NCI-H2081 (cell line): ENCODE results near the gene MYO5B.
A peak's percentile ranks its signal among the peaks of the same experiment; 100 is the strongest.
"Not testable (repeated sequence)": the region's sequence is repeated elsewhere in the genome, so short reads cannot be mapped to it uniquely, and the experiment has no call there.

ENCODE experiments used
- DNase-seq, 2 experiments: peaks; one replicate each; lab custom pipeline; 2025; lab: John Stamatoyannopoulos, UW

MYO5B gene

GRCh38 chr18:49854681-49855080, 340.3 kb downstream of the MYO5B start:
- no peak for DNase-seq

GRCh38 chr18:49853436-49853835, 341.5 kb downstream of the MYO5B start:
- DNase-seq: no peak

GRCh38 chr18:49853011-49853410, 341.9 kb downstream of the MYO5B start:
- DNase-seq: no peak

GRCh38 chr18:49851624-49852023, 343.3 kb downstream of the MYO5B start:
- DNase-seq: no peak

GRCh38 chr18:49850636-49851035, 344.3 kb downstream of the MYO5B start:
- no peak for DNase-seq

- DNase-seq: peak; percentile 33 to 41
Observed at GRCh38 chr18:49849331-49850217, 345.4 kb downstream of the MYO5B start.

- no peak for DNase-seq
Observed at GRCh38 chr18:49848115-49848514, 346.8 kb downstream of the MYO5B start.

GRCh38 chr18:49847524-49847923, 347.4 kb downstream of the MYO5B start:
- DNase-seq: no peak

GRCh38 chr18:49846718-49847470, 348.1 kb downstream of the MYO5B start:
- no peak for DNase-seq

- no peak for DNase-seq
Observed at GRCh38 chr18:49846361-49846662, 348.6 kb downstream of the MYO5B start.

- DNase-seq: no peak
Observed at GRCh38 chr18:49845629-49846360, 349.2 kb downstream of the MYO5B start.

- DNase-seq: no peak
Observed at GRCh38 chr18:49844903-49845302, 350.0 kb downstream of the MYO5B start.

- no peak for DNase-seq
Observed at GRCh38 chr18:49843778-49844625, 350.9 kb downstream of the MYO5B start.

GRCh38 chr18:49843131-49843530, 351.8 kb downstream of the MYO5B start:
- no peak for DNase-seq

- no peak for DNase-seq
Observed at GRCh38 chr18:49842656-49843055, 352.3 kb downstream of the MYO5B start.

GRCh38 chr18:49841236-49842217, 353.4 kb downstream of the MYO5B start:
- no peak for DNase-seq

GRCh38 chr18:49839012-49839411, 355.9 kb downstream of the MYO5B start:
- no peak for DNase-seq

GRCh38 chr18:49838381-49838780, 356.6 kb downstream of the MYO5B start:
- DNase-seq: no peak

- no peak for DNase-seq
Observed at GRCh38 chr18:49837889-49838288, 357.1 kb downstream of the MYO5B start.

GRCh38 chr18:49837316-49837835, 357.6 kb downstream of the MYO5B start:
- not testable (repeated sequence) for DNase-seq
